ENCODE data around the gene TC2N.
"Not testable (repeated sequence)": the region's sequence is repeated elsewhere in the genome, so short reads cannot be mapped to it uniquely, and the experiment has no call there.

The TC2N gene

GRCh38 chr14:91748049-91748448, 119.3 kb downstream of the TC2N start:
- Histone ChIP-seq H3K4me2 (ENCODE audit: low read length) (no peak overlapping the region), H3K4me1 (ENCODE audit: control insufficient read depth, insufficient read depth, low read length) (peaks cover 14% of the 10 kb centered on the region), H3K9me3 (replicated peaks; ENCODE audit: low read length) (no peaks in the 10 kb centered on the region), H3K36me3 (ENCODE audit: insufficient read depth, low read length) (no peaks in the 10 kb centered on the region), H3K27me3 (ENCODE audit: control insufficient read depth, insufficient read depth, low read length) (peaks cover 7% of the 10 kb centered on the region), H3K9ac (ENCODE audit: low read depth, low read length) (no peak overlapping the region), H3K4me3 (ENCODE audit: low read length) (no peak overlapping the region)

GRCh38 chr14:91745344-91745743, 122.0 kb downstream of the TC2N start:
- Histone ChIP-seq H3K9ac (ENCODE audit: low read depth, low read length) (no peak overlapping the region), H3K36me3 (ENCODE audit: insufficient read depth, low read length) (no peaks in the 10 kb centered on the region), H3K4me1 (ENCODE audit: control insufficient read depth, insufficient read depth, low read length) (peaks cover 12% of the 10 kb centered on the region), H3K4me2 (ENCODE audit: low read length) (no peak overlapping the region), H3K9me3 (replicated peaks; ENCODE audit: low read length) (no peaks in the 10 kb centered on the region), H3K27me3 (ENCODE audit: control insufficient read depth, insufficient read depth, low read length) (no peaks in the 10 kb centered on the region), H3K4me3 (ENCODE audit: low read length) (no peak overlapping the region)

- H3K4me2 ChIP-seq (ENCODE audit: low read length) = no peak overlapping the region
- no peaks in the 10 kb centered on the region for H3K27me3 ChIP-seq (ENCODE audit: control insufficient read depth, insufficient read depth, low read length)
- H3K36me3 ChIP-seq (ENCODE audit: insufficient read depth, low read length) = no peaks in the 10 kb centered on the region
- H3K9me3 ChIP-seq (replicated peaks; ENCODE audit: low read length) = no peaks in the 10 kb centered on the region
- H3K4me3 ChIP-seq (ENCODE audit: low read length) = no peak overlapping the region
- H3K4me1 ChIP-seq (ENCODE audit: control insufficient read depth, insufficient read depth, low read length) = peaks cover 12% of the 10 kb centered on the region
- no peak overlapping the region for H3K9ac ChIP-seq (ENCODE audit: low read depth, low read length)
Measured at GRCh38 chr14:91744068-91744480, 123.3 kb downstream of the TC2N start.

- no peak overlapping the region for H3K4me3 ChIP-seq (ENCODE audit: low read length)
- H3K9ac ChIP-seq (ENCODE audit: low read depth, low read length) = no peak overlapping the region
- H3K27me3 ChIP-seq (ENCODE audit: control insufficient read depth, insufficient read depth, low read length) = no peaks in the 10 kb centered on the region
- H3K9me3 ChIP-seq (replicated peaks; ENCODE audit: low read length) = no peaks in the 10 kb centered on the region
- H3K4me2 ChIP-seq (ENCODE audit: low read length) = no peak overlapping the region
- H3K4me1 ChIP-seq (ENCODE audit: control insufficient read depth, insufficient read depth, low read length) = peaks cover 12% of the 10 kb centered on the region
- H3K36me3 ChIP-seq (ENCODE audit: insufficient read depth, low read length) = no peaks in the 10 kb centered on the region
Measured at GRCh38 chr14:91743305-91743653, 124.1 kb downstream of the TC2N start.

GRCh38 chr14:91742621-91743304, 124.6 kb downstream of the TC2N start:
- Histone ChIP-seq H3K4me2 (ENCODE audit: low read length) (no peak overlapping the region), H3K27me3 (ENCODE audit: control insufficient read depth, insufficient read depth, low read length) (no peaks in the 10 kb centered on the region), H3K9me3 (replicated peaks; ENCODE audit: low read length) (no peaks in the 10 kb centered on the region), H3K4me1 (ENCODE audit: control insufficient read depth, insufficient read depth, low read length) (peaks cover 12% of the 10 kb centered on the region), H3K36me3 (ENCODE audit: insufficient read depth, low read length) (no peaks in the 10 kb centered on the region), H3K4me3 (ENCODE audit: low read length) (no peak overlapping the region), H3K9ac (ENCODE audit: low read depth, low read length) (no peak overlapping the region)

- H3K9me3 ChIP-seq (replicated peaks; ENCODE audit: low read length); H3K4me2 ChIP-seq (ENCODE audit: low read length); H3K4me1 ChIP-seq (ENCODE audit: control insufficient read depth, insufficient read depth, low read length); H3K9ac ChIP-seq (ENCODE audit: low read depth, low read length); H3K36me3 ChIP-seq (ENCODE audit: insufficient read depth, low read length); H3K4me3 ChIP-seq (ENCODE audit: low read length); H3K27me3 ChIP-seq (ENCODE audit: control insufficient read depth, insufficient read depth, low read length): not testable (repeated sequence)
Measured at GRCh38 chr14:91739867-91740266, 127.5 kb downstream of the TC2N start.

- Histone ChIP-seq H3K36me3 (ENCODE audit: insufficient read depth, low read length) (no peaks in the 10 kb centered on the region), H3K4me1 (ENCODE audit: control insufficient read depth, insufficient read depth, low read length) (peaks cover 3% of the 10 kb centered on the region), H3K4me3 (ENCODE audit: low read length) (no peak overlapping the region), H3K4me2 (ENCODE audit: low read length) (no peak overlapping the region), H3K9me3 (replicated peaks; ENCODE audit: low read length) (no peaks in the 10 kb centered on the region), H3K9ac (ENCODE audit: low read depth, low read length) (no peak overlapping the region), H3K27me3 (ENCODE audit: control insufficient read depth, insufficient read depth, low read length) (peaks cover 4% of the 10 kb centered on the region)
Measured at GRCh38 chr14:91737619-91738018, 129.7 kb downstream of the TC2N start.

- H3K27me3 ChIP-seq (ENCODE audit: control insufficient read depth, insufficient read depth, low read length) = peaks cover 7% of the 10 kb centered on the region
- H3K4me3 ChIP-seq (ENCODE audit: low read length) = no peak overlapping the region
- no peak overlapping the region for H3K4me2 ChIP-seq (ENCODE audit: low read length)
- no peaks in the 10 kb centered on the region for H3K36me3 ChIP-seq (ENCODE audit: insufficient read depth, low read length)
- peaks cover 8% of the 10 kb centered on the region for H3K4me1 ChIP-seq (ENCODE audit: control insufficient read depth, insufficient read depth, low read length)
- H3K9ac ChIP-seq (ENCODE audit: low read depth, low read length) = no peak overlapping the region
- no peaks in the 10 kb centered on the region for H3K9me3 ChIP-seq (replicated peaks; ENCODE audit: low read length)
Measured at GRCh38 chr14:91732859-91733477, 134.4 kb downstream of the TC2N start.

GRCh38 chr14:91732439-91732838, 134.9 kb downstream of the TC2N start:
- H3K4me2 ChIP-seq (ENCODE audit: low read length) = no peak overlapping the region
- no peaks in the 10 kb centered on the region for H3K36me3 ChIP-seq (ENCODE audit: insufficient read depth, low read length)
- no peak overlapping the region for H3K4me3 ChIP-seq (ENCODE audit: low read length)
- H3K4me1 ChIP-seq (ENCODE audit: control insufficient read depth, insufficient read depth, low read length) = peaks cover 13% of the 10 kb centered on the region
- no peak overlapping the region for H3K9ac ChIP-seq (ENCODE audit: low read depth, low read length)
- H3K9me3 ChIP-seq (replicated peaks; ENCODE audit: low read length) = no peaks in the 10 kb centered on the region
- peaks cover 7% of the 10 kb centered on the region for H3K27me3 ChIP-seq (ENCODE audit: control insufficient read depth, insufficient read depth, low read length)

- Histone ChIP-seq H3K4me2 (ENCODE audit: low read length) (no peak within 1 kb of the TSS), H3K4me1 (ENCODE audit: control insufficient read depth, insufficient read depth, low read length) (peaks cover 18% of the 10 kb centered on the region), H3K36me3 (ENCODE audit: insufficient read depth, low read length) (no peaks in the 10 kb centered on the region), H3K9me3 (replicated peaks; ENCODE audit: low read length) (no peaks in the 10 kb centered on the region), H3K27me3 (ENCODE audit: control insufficient read depth, insufficient read depth, low read length) (peaks cover 7% of the 10 kb centered on the region), H3K4me3 (ENCODE audit: low read length) (no peak within 1 kb of the TSS), H3K9ac (ENCODE audit: low read depth, low read length) (no peak within 1 kb of the TSS)
Measured at GRCh38 chr14:91731986-91732385, 135.3 kb downstream of the TC2N start, which contains the start of gene CATSPERB. Gene CATSPERB, minus strand, starts transcription at chr14:91732086. Its CDS starts 2,607 bp downstream, at chr14:91729479.

GRCh38 chr14:91731018-91731417, 136.3 kb downstream of the TC2N start:
- H3K4me1 ChIP-seq (ENCODE audit: control insufficient read depth, insufficient read depth, low read length) = peaks cover 23% of the 10 kb centered on the region
- no peak overlapping the region for H3K4me2 ChIP-seq (ENCODE audit: low read length)
- no peak overlapping the region for H3K9ac ChIP-seq (ENCODE audit: low read depth, low read length)

GRCh38 chr14:91729756-91730155, 137.6 kb downstream of the TC2N start:
- H3K9ac ChIP-seq (ENCODE audit: low read depth, low read length) = no peak overlapping the region
- no peak overlapping the region for H3K4me3 ChIP-seq (ENCODE audit: low read length)
- H3K9me3 ChIP-seq (replicated peaks; ENCODE audit: low read length) = no peaks in the 10 kb centered on the region
- H3K4me1 ChIP-seq (ENCODE audit: control insufficient read depth, insufficient read depth, low read length) = peaks cover 23% of the 10 kb centered on the region
- H3K36me3 ChIP-seq (ENCODE audit: insufficient read depth, low read length) = no peaks in the 10 kb centered on the region
- H3K4me2 ChIP-seq (ENCODE audit: low read length) = no peak overlapping the region
- peaks cover 3% of the 10 kb centered on the region for H3K27me3 ChIP-seq (ENCODE audit: control insufficient read depth, insufficient read depth, low read length)

More at GRCh38 chr14:91731018-91731417, 136.3 kb downstream of the TC2N start:
- Histone ChIP-seq H3K4me3 (ENCODE audit: low read length) (no peak overlapping the region), H3K36me3 (ENCODE audit: insufficient read depth, low read length) (no peaks in the 10 kb centered on the region), H3K9me3 (replicated peaks; ENCODE audit: low read length) (no peaks in the 10 kb centered on the region), H3K27me3 (ENCODE audit: control insufficient read depth, insufficient read depth, low read length) (peaks cover 3% of the 10 kb centered on the region)
